Measurements from ENCODE around the gene GPRIN1. TPM values are rescaled to one million over a fixed set of nuclear protein-coding genes. Genes with fewer than 3 reads are reported as not detected.

GPRIN1 gene
- polyA plus RNA-seq, 1 experiment, result 4.0 TPM

GRCh38 chr5:176618783-176619182 is 8.8 kb upstream of the GPRIN1 start:
- DNase-seq (ENCODE audit: low read depth, low spot score), result no peak
- peaks cover 30% of the 10 kb centered on the region for H3K27me3 ChIP-seq (ENCODE audit: control insufficient read depth, insufficient read depth, low read length)

GRCh38 chr5:176616511-176616910 is 6.6 kb upstream of the GPRIN1 start:
- TF ChIP-seq CTCF (IDR thresholded peaks at IDR 0.05; ENCODE audit: low read depth, low read length), result no peak
- H3K27ac ChIP-seq (ENCODE audit: low read depth, low read length), result no peak overlapping the region
- H3K27me3 ChIP-seq (ENCODE audit: control insufficient read depth, insufficient read depth, low read length), result peaks cover 20% of the 10 kb centered on the region
- H3K4me3 ChIP-seq (ENCODE audit: low read depth, low read length), result no peak overlapping the region
- no peak for DNase-seq (ENCODE audit: low read depth, low spot score)
- CTCF ChIA-PET, result interaction anchor here (0.6 to 1.7 kb wide), 4 partner anchors 43 to 139 kb away, joined by 3 to 6 read pairs (median 4); no protein-coding TSS in a partner anchor
- H3K9me3 ChIP-seq (ENCODE audit: control insufficient read depth, insufficient read depth, low read length), result peaks cover 10% of the 10 kb centered on the region; the same call in 1 of the 2 replicates
- POLR2A ChIA-PET, result interaction anchor here (0.7 to 1.5 kb wide), 2 partner anchors 31 to 46 kb away, joined by 3 to 4 read pairs; partner anchors contain the start of gene TSPAN17

More at GRCh38 chr5:176618783-176619182, 8.8 kb upstream of the GPRIN1 start:
- H3K27ac ChIP-seq (ENCODE audit: low read depth, low read length), result no peak overlapping the region
- ChIA-PET POLR2A (no interaction called here), CTCF (interaction anchor here (0.7 to 1.0 kb wide), 4 partner anchors 12 to 809 kb away, joined by 3 to 8 read pairs (median 6); partner anchors contain the start of genes EIF4E1B and SNCB)
- peak overlapping the region; percentile 41 for H3K4me3 ChIP-seq (ENCODE audit: low read depth, low read length)
- TF ChIP-seq CTCF (IDR thresholded peaks at IDR 0.05; ENCODE audit: low read depth, low read length), result no peak
- peaks cover 10% of the 10 kb centered on the region; the same call in 1 of the 2 replicates for H3K9me3 ChIP-seq (ENCODE audit: control insufficient read depth, insufficient read depth, low read length)

GRCh38 chr5:176614805-176615478 is 5.0 kb upstream of the GPRIN1 start:
- Histone ChIP-seq H3K4me3 (ENCODE audit: low read depth, low read length) (no peak overlapping the region), H3K27me3 (ENCODE audit: control insufficient read depth, insufficient read depth, low read length) (peaks cover 6% of the 10 kb centered on the region), H3K9me3 (ENCODE audit: control insufficient read depth, insufficient read depth, low read length) (peaks cover 9% of the 10 kb centered on the region; the same call in 1 of the 2 replicates), H3K27ac (ENCODE audit: low read depth, low read length) (no peak overlapping the region)
- POLR2A ChIA-PET, result interaction anchor here (0.5 kb wide), 1 partner anchor 176 kb away, joined by 3 read pairs; no protein-coding TSS in a partner anchor
- no peak for TF ChIP-seq CTCF (IDR thresholded peaks at IDR 0.05; ENCODE audit: low read depth, low read length)
- peak; percentile 45 for DNase-seq (ENCODE audit: low read depth, low spot score)
- CTCF ChIA-PET, result interaction anchor here (1.4 kb wide), 1 partner anchor 45 kb away, joined by 5 read pairs; no protein-coding TSS in a partner anchor

GRCh38 chr5:176612855-176613254 is 2.9 kb upstream of the GPRIN1 start:
- Histone ChIP-seq H3K27me3 (ENCODE audit: control insufficient read depth, insufficient read depth, low read length) (no peaks in the 10 kb centered on the region), H3K9me3 (ENCODE audit: control insufficient read depth, insufficient read depth, low read length) (no peaks in the 10 kb centered on the region), H3K27ac (ENCODE audit: low read depth, low read length) (no peak overlapping the region), H3K4me3 (ENCODE audit: low read depth, low read length) (no peak overlapping the region)
- CTCF ChIA-PET, result interaction anchor here (0.7 to 1.8 kb wide), 4 partner anchors 39 to 165 kb away, joined by 3 to 9 read pairs (median 8); no protein-coding TSS in a partner anchor
- POLR2A ChIA-PET, result interaction anchor here (1.2 kb wide), 1 partner anchor 76 kb away, joined by 4 read pairs; no protein-coding TSS in a partner anchor
- no peak for DNase-seq (ENCODE audit: low read depth, low spot score)
- TF ChIP-seq CTCF (IDR thresholded peaks at IDR 0.05; ENCODE audit: low read depth, low read length), result no peak

- DNase-seq (ENCODE audit: low read depth, low spot score), result no peak
- POLR2A ChIA-PET, result no interaction called here
- no peak for TF ChIP-seq CTCF (IDR thresholded peaks at IDR 0.05; ENCODE audit: low read depth, low read length)
- Histone ChIP-seq H3K27ac (ENCODE audit: low read depth, low read length) (no peak overlapping the region), H3K9me3 (ENCODE audit: control insufficient read depth, insufficient read depth, low read length) (no peaks in the 10 kb centered on the region), H3K4me3 (ENCODE audit: low read depth, low read length) (no peak overlapping the region), H3K27me3 (ENCODE audit: control insufficient read depth, insufficient read depth, low read length) (no peaks in the 10 kb centered on the region)
- CTCF ChIA-PET, result interaction anchor here (1.2 kb wide), 1 partner anchor 164 kb away, joined by 6 read pairs; no protein-coding TSS in a partner anchor
Observed at GRCh38 chr5:176612008-176612407, 2.1 kb upstream of the GPRIN1 start.

Data from AG04450 (cell line).